Motor neuron (in vitro differentiated cells): ENCODE measurements around the gene ZNF175. TPM values are rescaled to one million over a fixed set of nuclear protein-coding genes. Genes with fewer than 3 reads are reported as not detected.
A peak's percentile ranks its signal among the peaks of the same experiment; 100 is the strongest.
"Not testable (repeated sequence)": the region's sequence is repeated elsewhere in the genome, so short reads cannot be mapped to it uniquely, and the experiment has no call there.

Experiments used
- ATAC-seq, 8 experiments: fragments of 200-7000 bp; cut with Tn5 transposase; replicated peaks in 6 of 8; 2 replicates each; pipeline ENCODE4 v1.8.0; 2021; ENCODE audit warnings: mild to moderate bottlenecking in 8 of 8, moderate library complexity in 8 of 8
- H3K27ac ChIP-seq, 2 donors: fragments of 250-450 bp; sonication (Bioruptor Pico); 2 replicates each; pipeline ENCODE4 v1.9.0; 2021; ENCODE audit warnings: antibody characterized with exemption in 2 of 2, mild to moderate bottlenecking in 2 of 2, moderate library complexity in 1 of 2
- H3K4me1 ChIP-seq, 2 donors: fragments of 250-450 bp; sonication (Bioruptor Pico); replicated peaks in 1 of 2; 2 replicates each; pipeline ENCODE4 v1.6.1; 2021; ENCODE audit warnings: antibody characterized with exemption in 2 of 2, mild to moderate bottlenecking in 2 of 2, moderate library complexity in 1 of 2
- H3K4me3 ChIP-seq, 5 donors: fragments of 250-450 bp; sonication (Bioruptor Pico); 2 replicates each; pipeline ENCODE4 v1.9.0; 2021; ENCODE audit warnings: antibody characterized with exemption in 5 of 5, mild to moderate bottlenecking in 5 of 5, moderate library complexity in 4 of 5
- WGBS, 10 experiments: fragments of 450-650 bp; shearing (Covaris generic); methylation state at CpG; one replicate each; pipeline ENCODE4 v1.0.0; 2022; 5-methylcytosine and 5-hydroxymethylcytosine counted together
- in situ Hi-C, 9 experiments: fragments of 400-800 bp; cut with MboI; loops; one replicate each; pipeline ENCODE4 v1.15.0; 2021; ENCODE audit warnings: low sequenced_read_pairs in 9 of 9, low pct_unique_long_range_greater_than_20kb in 2 of 9; ENCODE audit not compliant: unreplicated experiment in 9 of 9
- total RNA-seq, 8 experiments: library from RNA; unstranded; fragments of 300-600 nt; gene quantifications; 2 replicates each; pipeline versions ENCODE4 v1.2.3 to v1.2.4, GENCODE V29; 2022

The ZNF175 gene
- total RNA-seq, 8 experiments from 2014 or later = 3.0 to 9.5 (median 6.0) TPM

DNA sequence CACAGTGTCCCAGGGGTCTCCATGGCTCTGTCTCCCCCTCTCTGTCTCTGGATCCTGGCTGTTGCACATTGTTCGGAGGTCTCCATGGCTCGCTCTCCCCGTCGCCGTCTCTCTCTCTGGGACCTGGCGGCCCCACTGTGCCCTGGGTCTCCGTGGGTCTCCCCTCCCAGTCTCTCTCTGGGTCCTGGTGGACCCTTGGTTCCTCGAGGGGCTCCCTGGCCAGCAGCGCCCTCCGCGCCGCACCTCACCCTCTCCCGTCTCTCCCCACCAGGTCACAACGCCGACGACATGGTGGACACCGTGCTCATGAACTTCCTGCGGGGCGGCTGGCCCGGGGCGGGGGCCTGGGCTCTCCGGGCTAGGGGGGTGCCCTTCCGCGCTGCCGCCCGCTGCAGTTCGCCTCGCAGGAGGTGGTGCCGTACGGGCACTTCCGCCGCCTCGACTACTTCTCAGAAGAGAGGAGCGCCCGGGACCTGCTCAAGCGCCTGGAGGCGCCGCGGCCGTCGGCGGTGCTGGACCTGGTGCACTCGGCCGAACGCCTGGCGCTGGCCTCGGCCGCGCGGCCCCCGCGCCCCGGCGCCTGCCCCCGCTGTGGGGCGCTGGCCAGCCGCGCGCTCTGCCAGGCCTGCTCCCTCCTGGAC, 30.0 kb downstream of the ZNF175 start:
- no peaks in the 10 kb centered on the region for H3K4me1 ChIP-seq
- H3K4me3 ChIP-seq = no peak overlapping the region
- WGBS, 10 experiments = 0 to 64% (median 61%) methylated on average over 1 to 7 of the region's 59 CpGs; no CpG with 5 or more reads in 6 of the 10 experiments
- no peak overlapping the region for H3K27ac ChIP-seq
- in situ Hi-C loops = no loop called here
- ATAC-seq = peak in 1 of 8 experiments; percentile 26

GRCh38 chr19:51602189-51602854, 31.2 kb downstream of the ZNF175 start:
- WGBS, 10 experiments = 0 to 100% (median 77%) methylated on average over 1 to 18 of the region's 20 CpGs; no CpG with 5 or more reads in 4 of the 10 experiments
- no peaks in the 10 kb centered on the region for H3K4me1 ChIP-seq
- H3K4me3 ChIP-seq = no peak overlapping the region
- in situ Hi-C loops = no loop called here
- no peak overlapping the region for H3K27ac ChIP-seq
- no peak for ATAC-seq

DNA sequence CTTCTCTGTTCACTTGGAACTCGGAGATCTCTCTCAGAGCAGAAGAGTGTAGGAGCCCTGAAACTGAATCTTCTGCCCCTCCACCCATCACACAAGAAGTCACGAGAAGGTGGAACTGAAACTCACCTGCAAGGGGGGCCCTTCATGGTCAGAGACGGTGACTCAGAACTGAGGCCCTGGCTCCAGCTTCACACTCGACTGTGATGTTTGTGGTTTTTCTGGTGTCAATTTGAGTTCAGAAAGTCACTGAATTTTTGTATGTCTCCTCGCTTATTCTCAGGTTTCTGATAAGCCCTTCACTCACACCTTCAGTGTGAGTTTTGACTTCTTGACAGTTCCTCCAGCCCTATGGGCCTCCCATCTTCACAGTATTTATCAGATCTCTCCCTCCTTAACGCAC, 36.0 kb downstream of the ZNF175 start:
- Histone ChIP-seq H3K4me3 (no peak overlapping the region), H3K27ac (no peak overlapping the region), H3K4me1 (no peaks in the 10 kb centered on the region)
- ATAC-seq = no peak
- WGBS, 10 experiments = 10 to 60% (median 15%) methylated on average over 1 to 5 of the region's 6 CpGs; no CpG with 5 or more reads in 3 of the 10 experiments
- in situ Hi-C loops = no loop called here

GRCh38 chr19:51607920-51608562, 37.0 kb downstream of the ZNF175 start:
- Histone ChIP-seq H3K4me3 (no peak overlapping the region), H3K4me1 (no peaks in the 10 kb centered on the region), H3K27ac (no peak overlapping the region)
- in situ Hi-C loops = no loop called here
- 0 to 100% (median 13%) methylated on average over 1 to 12 of the region's 13 CpGs; no CpG with 5 or more reads in 3 of the 10 experiments for WGBS, 10 experiments
- peak in 4 of 8 experiments; percentile 17 to 92 (median 90) for ATAC-seq

DNA sequence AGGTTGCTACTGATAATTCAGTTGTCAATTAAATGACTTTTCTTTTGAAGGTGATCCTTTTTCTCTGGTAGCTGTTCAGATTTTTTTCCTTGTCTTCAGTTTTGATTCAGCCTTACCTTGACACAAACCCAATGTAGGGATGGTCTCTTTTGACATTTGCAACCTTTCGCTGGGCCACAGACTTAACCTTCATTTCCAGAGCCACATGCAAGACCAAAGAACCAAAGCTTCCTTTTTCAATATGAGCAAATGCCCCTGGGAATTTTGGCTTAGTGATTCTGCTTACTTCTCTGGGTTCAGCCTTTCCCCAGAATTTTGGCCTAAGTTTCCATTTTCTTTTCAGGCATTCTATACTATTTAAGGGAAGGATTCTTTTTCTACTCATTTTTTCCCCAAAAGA, 39.5 kb downstream of the ZNF175 start:
- 0 to 100% (median 10%) methylated on average over 1 of the region's 1 CpG for WGBS, 10 experiments
- in situ Hi-C loops = no loop called here
- ATAC-seq = no peak
- Histone ChIP-seq H3K4me3 (no peak overlapping the region), H3K4me1 (no peaks in the 10 kb centered on the region), H3K27ac (no peak overlapping the region)

DNA sequence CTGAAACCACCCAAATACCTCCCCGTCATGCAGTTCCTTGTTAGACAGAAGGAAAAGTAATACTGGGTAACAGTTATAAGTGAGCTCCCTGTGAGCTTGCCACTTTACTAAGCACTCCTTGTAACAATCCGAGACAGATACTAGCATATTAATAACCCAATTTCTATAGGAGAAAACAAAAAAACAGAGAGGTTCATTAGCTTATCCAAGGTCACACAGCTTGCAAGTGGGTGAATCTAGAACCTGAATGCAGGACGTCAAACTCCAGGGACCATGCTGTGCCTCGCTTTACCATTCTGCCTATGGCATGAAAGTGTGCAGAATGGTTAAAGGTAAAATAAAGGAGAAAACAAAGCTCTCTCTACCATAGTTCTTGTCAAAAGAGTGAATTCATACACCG, 43.7 kb downstream of the ZNF175 start:
- Histone ChIP-seq H3K4me1 (no peaks in the 10 kb centered on the region), H3K27ac (no peak overlapping the region), H3K4me3 (no peak overlapping the region)
- in situ Hi-C loops = no loop called here
- WGBS, 10 experiments = 0 to 53% (median 38%) methylated on average over 1 to 5 of the region's 5 CpGs
- ATAC-seq = no peak

DNA sequence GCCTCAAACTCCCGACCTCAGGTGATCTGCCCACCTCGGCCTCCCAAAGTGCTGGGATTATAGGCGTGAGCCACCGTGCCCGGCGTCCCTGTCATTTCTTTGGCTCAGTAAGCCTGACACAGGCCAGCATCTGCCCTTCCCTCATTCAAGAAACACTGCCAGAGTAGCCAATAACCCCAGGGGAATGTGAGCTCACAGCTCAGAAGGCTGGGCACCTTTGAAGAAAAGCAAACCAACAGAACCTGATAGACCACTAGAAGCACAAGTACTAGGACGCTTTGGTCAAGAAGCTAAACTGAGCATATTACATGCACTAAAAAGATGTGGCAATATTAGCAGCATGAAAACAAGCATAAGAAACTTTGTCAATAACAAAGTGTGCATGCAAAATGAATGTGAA, 44.9 kb downstream of the ZNF175 start:
- ATAC-seq = no peak
- no peak overlapping the region for H3K27ac ChIP-seq
- in situ Hi-C loops = no loop called here
- no peaks in the 10 kb centered on the region for H3K4me1 ChIP-seq
- WGBS, 10 experiments = 22 to 78% (median 50%) methylated on average over 1 to 7 of the region's 7 CpGs; no CpG with 5 or more reads in 1 of the 10 experiments
- no peak overlapping the region for H3K4me3 ChIP-seq

- no peak overlapping the region for H3K4me3 ChIP-seq
- no peak overlapping the region for H3K27ac ChIP-seq
- ATAC-seq = no peak
- in situ Hi-C loops = no loop called here
- H3K4me1 ChIP-seq = no peaks in the 10 kb centered on the region
- WGBS, 10 experiments = 18 to 80% (median 38%) methylated on average over 1 to 2 of the region's 2 CpGs; no CpG with 5 or more reads in 3 of the 10 experiments
Observed at GRCh38 chr19:51621178-51621577, 50.1 kb downstream of the ZNF175 start.

DNA sequence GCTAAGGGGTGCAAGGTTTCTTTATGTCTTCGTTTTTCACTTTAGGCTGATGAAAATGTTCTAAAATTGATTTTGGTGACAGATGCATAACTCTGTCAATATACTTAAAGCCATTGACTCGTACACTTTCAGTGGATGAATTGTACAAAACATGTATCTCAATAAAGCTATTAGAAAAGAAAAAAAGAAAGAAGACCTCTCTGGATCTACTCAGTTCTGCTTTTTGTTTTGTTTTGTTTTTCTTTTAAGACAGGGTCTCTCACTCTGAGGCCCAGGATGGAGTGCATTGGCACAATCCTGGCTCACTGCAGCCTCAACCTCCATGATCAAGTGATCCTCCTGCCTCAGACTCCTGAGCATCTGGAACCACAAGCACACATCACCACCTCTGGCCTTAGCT, 55.6 kb downstream of the ZNF175 start:
- ATAC-seq = no peak
- no peak overlapping the region for H3K4me3 ChIP-seq
- WGBS, 10 experiments = 0 to 54% (median 9%) methylated on average over 1 to 2 of the region's 2 CpGs
- no peaks in the 10 kb centered on the region for H3K4me1 ChIP-seq
- in situ Hi-C loops = no loop called here
- H3K27ac ChIP-seq = no peak overlapping the region

DNA sequence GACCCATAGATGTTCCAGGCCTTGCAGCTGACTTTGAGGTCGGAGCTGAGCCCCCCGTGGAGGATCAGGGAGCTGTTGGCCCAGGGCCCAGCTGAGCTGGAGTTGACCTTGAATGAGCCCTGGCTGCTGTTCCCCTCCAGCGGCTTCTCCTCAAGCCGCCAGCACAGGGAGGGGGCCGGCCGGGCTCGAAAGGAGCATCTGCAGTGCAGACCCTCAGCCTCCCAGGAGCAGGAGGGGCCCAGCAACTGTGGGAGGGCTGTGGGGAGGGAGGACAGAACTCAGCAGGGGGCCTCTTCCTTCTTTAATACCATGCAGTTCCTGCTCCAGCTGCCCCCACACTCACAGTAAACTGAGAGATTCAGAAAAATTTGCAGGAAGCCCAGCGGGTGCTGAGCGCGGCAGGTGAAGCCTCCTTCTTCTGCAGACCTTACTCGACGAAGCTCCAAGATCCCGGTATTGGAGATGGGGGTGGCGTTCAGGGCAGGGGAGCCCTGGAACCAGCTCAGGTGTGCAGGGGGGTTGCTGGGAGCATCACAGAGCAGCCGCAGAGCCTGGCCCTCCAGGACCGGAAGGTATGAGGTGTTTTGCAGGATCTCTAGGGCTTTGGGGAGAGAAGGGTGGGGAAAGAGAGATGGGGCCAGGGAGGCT, 56.5 kb downstream of the ZNF175 start:
- H3K4me3 ChIP-seq = no peak overlapping the region
- no peaks in the 10 kb centered on the region for H3K4me1 ChIP-seq
- no peak overlapping the region for H3K27ac ChIP-seq
- ATAC-seq = no peak
- in situ Hi-C loops = no loop called here
- 5 to 80% (median 62%) methylated on average over 1 to 6 of the region's 16 CpGs; no CpG with 5 or more reads in 6 of the 10 experiments for WGBS, 10 experiments

- 0 to 78% (median 55%) methylated on average over 1 to 10 of the region's 14 CpGs; no CpG with 5 or more reads in 3 of the 10 experiments for WGBS, 10 experiments
- in situ Hi-C loops = no loop called here
- H3K27ac ChIP-seq = no peak overlapping the region
- H3K4me3 ChIP-seq = no peak overlapping the region
- H3K4me1 ChIP-seq = no peaks in the 10 kb centered on the region
- no peak for ATAC-seq
Observed at GRCh38 chr19:51628153-51628939, 57.3 kb downstream of the ZNF175 start.

DNA sequence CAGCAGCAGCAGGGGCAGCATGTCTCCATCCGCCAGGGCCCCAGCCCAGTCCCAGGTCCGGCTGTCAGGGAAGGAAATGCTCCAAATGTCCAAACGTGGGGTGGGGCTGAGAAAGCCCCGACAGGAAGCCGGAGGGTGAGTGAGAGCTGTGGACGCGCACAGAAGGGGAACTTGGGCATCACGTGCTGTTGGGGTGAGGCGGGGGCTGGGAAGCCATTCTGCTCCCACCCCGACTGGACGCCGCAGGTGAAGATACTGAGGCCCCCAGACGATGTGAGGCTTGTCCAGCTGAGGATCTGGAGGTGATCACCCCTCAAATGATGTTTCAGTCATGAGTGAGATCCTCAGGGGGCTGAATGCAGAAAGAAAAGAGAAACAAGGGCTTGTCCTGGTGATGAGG, 59.2 kb downstream of the ZNF175 start, which contains the start of gene SIGLEC5:
Gene SIGLEC5, minus strand, starts transcription at position 87 of the 400 bp plus-strand sequence. Its CDS starts 66 bp downstream, at position 21.
- in situ Hi-C loops, ATAC-seq, H3K27ac ChIP-seq, H3K4me3 ChIP-seq, H3K4me1 ChIP-seq: not testable (repeated sequence)
- WGBS, 10 experiments = no CpG with 5 or more reads among the region's 13 CpGs
